Inflammatory macrophage (primary cell): Measurements from ENCODE around the gene CD2BP2.
"Not testable (repeated sequence)": the region's sequence is repeated elsewhere in the genome, so short reads cannot be mapped to it uniquely, and the experiment has no call there.

Experiments
- DNase-seq, 2 donors: peaks; one replicate each; pipeline ENCODE4 v3.0.0-alpha.2; 2020 to 2022

Gene CD2BP2

DNA sequence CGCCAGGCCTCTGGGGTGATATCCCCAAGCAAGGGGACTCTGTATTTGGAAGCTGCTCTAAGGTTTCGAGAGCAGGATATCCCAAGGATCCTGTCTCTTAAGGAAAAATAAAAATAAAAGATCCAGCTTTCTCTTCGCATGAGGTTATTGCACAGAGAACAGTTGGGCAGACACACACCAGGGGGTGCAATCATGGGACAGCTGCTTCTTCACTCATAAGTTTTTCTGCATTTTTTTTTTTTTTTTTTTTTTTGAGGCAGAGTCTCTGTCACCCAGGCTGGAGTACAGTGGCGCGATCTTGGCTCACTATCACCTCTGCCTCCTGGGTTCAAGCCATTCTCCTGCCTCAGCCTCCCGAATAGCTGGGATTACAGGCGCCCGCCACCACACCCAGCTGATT is 13.1 kb downstream of the CD2BP2 start:
- not testable (repeated sequence) for DNase-seq

- no peak for DNase-seq
These were observed 14.5 kb downstream of the CD2BP2 start for GRCh38 chr16:30340621-30341020.

- not testable (repeated sequence) for DNase-seq
These were observed 16.4 kb downstream of the CD2BP2 start for GRCh38 chr16:30338715-30339114.

GRCh38 chr16:30337964-30338357 is 17.1 kb downstream of the CD2BP2 start:
- not testable (repeated sequence) for DNase-seq

GRCh38 chr16:30335598-30336474 is 19.3 kb downstream of the CD2BP2 start:
- DNase-seq, result no peak

GRCh38 chr16:30335028-30335597 is 20.0 kb downstream of the CD2BP2 start:
- peak; percentile 78 to 81 for DNase-seq

GRCh38 chr16:30334473-30334989 is 20.6 kb downstream of the CD2BP2 start:
- peak; percentile 80 to 90 for DNase-seq

DNA sequence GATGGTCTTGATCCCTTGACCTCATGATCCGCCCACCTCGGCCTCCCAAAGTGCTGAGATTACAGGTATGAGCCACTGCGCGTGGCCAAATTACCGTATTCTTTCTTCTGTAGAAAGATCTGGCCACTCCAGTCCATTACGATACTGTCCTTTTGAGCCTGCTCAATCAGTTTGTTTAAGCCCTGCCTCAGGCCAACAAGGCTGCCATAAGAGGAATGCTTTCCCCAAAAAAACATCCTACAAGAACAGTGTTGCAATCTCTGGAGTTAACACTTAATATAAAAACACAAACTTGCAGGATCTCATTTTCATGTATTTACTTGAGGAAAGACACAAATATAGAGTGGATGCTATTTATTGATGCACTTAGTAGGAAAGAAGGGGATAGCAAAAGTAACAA is 30.9 kb downstream of the CD2BP2 start:
- DNase-seq, result not testable (repeated sequence)

DNA sequence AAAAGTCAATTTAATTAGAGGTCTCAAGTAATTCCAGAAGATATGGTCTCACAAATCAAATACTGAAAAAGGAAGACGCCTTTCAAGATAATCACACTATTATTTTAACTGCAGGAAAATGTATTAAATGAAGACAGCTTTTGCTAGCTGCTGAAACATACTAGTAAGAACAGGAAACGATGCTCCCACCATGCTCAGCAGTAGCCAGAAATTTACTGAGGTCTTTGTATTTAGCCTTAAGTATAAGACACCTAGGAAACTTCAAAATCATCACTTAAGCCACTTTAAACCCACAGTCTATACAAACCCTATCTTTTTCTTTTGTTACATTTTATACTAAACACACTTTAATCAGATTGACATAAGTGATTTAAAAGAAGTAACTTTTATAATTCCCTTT is 36.5 kb downstream of the CD2BP2 start:
- DNase-seq, result not testable (repeated sequence)

- DNase-seq, result not testable (repeated sequence)
These were observed 44.2 kb downstream of the CD2BP2 start for GRCh38 chr16:30310937-30311336.

DNA sequence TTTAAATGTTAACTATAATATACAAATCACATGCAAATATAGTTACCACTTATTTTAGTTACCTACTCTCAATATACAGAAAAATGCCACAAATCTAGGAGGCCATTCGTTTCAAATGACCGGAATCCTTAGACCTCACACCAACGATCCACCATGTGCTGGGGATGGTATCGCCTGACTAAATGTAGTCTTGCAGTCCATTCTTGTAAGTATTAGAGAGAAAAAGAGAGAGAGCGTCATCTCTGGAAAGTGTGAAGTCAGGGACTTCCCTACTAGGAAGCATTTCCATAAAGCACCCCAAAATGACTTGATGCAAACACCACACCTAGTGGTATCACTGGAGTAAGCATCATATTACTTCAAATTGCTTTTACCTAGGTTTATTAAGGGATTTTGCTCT is 45.9 kb downstream of the CD2BP2 start:
- DNase-seq, result not testable (repeated sequence)
